Measurements from ENCODE around the gene ELK3. TPM values are rescaled to one million over a fixed set of nuclear protein-coding genes. Genes with fewer than 3 reads are reported as not detected.

ELK3 gene
- polyA plus RNA-seq, 3 donors = 12.1 to 14.9 (median 14.6) TPM

GRCh38 chr12:96194971-96195844 lies 1.0 kb downstream of the ELK3 start:
- Mint-ChIP-seq H3K27ac (peak overlapping the region; percentile 94 to 99 (median 98)), H3K36me3 (peaks cover 0 to 4% of the 10 kb centered on the region in 2 donors), H3K27me3 (ENCODE audit: low read depth in 3 of 3) (peaks cover 0 to 2% (median 0%) of the 10 kb centered on the region in 3 donors), H3K4me3 (peak overlapping the region; percentile 90 to 97), H3K9me3 (no peaks in the 10 kb centered on the region), H3K4me1 (peaks cover 41% of the 10 kb centered on the region)
- H3K4me3 ChIP-seq (replicated peaks in 1 of 3; ENCODE audit: low read depth in 2 of 3, low read length in 3 of 3) = peak overlapping the region; percentile 67 to 96 (median 82)
- H3K27ac ChIP-seq (ENCODE audit: low read depth in 1 of 2, low read length in 2 of 2) = peak overlapping the region; percentile 78 to 100
- H3K36me3 ChIP-seq (replicated peaks in 1 of 2; ENCODE audit: control insufficient read depth in 1 of 2, insufficient read depth in 2 of 2, low read length in 2 of 2) = peaks cover 0 to 3% of the 10 kb centered on the region in 2 donors
- peak overlapping the region; percentile 99 for H3K9ac ChIP-seq (ENCODE audit: insufficient read depth, low read length, poor library complexity, severe bottlenecking)
- H3K79me2 ChIP-seq (ENCODE audit: insufficient read depth, low read length) = peaks cover 53% of the 10 kb centered on the region
- 0% methylated on average over 31 of the region's 44 CpGs for WGBS (ENCODE audit: insufficient coverage)
- H3K4me1 ChIP-seq (ENCODE audit: control insufficient read depth in 1 of 2, insufficient read depth in 2 of 2, low read length in 2 of 2) = peaks cover 24 to 39% of the 10 kb centered on the region in 2 donors
- no peaks in the 10 kb centered on the region for H3K9me3 ChIP-seq (replicated peaks in 1 of 2; ENCODE audit: control insufficient read depth in 1 of 2, insufficient read depth in 1 of 2, low read length in 2 of 2)
- H3K27me3 ChIP-seq (ENCODE audit: control insufficient read depth in 2 of 2, insufficient read depth in 2 of 2, low read length in 2 of 2) = no peaks in the 10 kb centered on the region
- peak overlapping the region; percentile 83 for H2AFZ ChIP-seq (ENCODE audit: insufficient read depth, low read depth, low read length, poor library complexity, severe bottlenecking)
- H3K4me2 ChIP-seq (replicated peaks; ENCODE audit: extremely low read depth, low read length, poor library complexity, severe bottlenecking) = peak overlapping the region; percentile 94
- peak; percentile 87 to 97 (median 93) for DNase-seq
- peaks cover 34% of the 10 kb centered on the region for H4K20me1 ChIP-seq (ENCODE audit: insufficient read depth, low read length)
- intact Hi-C loops (cut with micrococcal nuclease) = loop anchor here in 1 of 2 donors (5.0 kb wide), 1 partner anchor 73 kb away; no protein-coding TSS in a partner anchor
- TF ChIP-seq CTCF (IDR thresholded peaks at IDR 0.05) = no peak

GRCh38 chr12:96195845-96196451 lies 1.8 kb downstream of the ELK3 start:
- H3K9me3 Mint-ChIP-seq = no peaks in the 10 kb centered on the region
- intact Hi-C loops (cut with micrococcal nuclease) = loop anchor here in 1 of 2 donors (5.0 kb wide), 1 partner anchor 74 kb away; no protein-coding TSS in a partner anchor
- H3K4me3 Mint-ChIP-seq = peak overlapping the region; percentile 90 to 97
- peak overlapping the region; percentile 99 for H3K9ac ChIP-seq (ENCODE audit: insufficient read depth, low read length, poor library complexity, severe bottlenecking)
- H3K4me1 ChIP-seq (ENCODE audit: control insufficient read depth in 1 of 2, insufficient read depth in 2 of 2, low read length in 2 of 2) = peaks cover 24 to 39% of the 10 kb centered on the region in 2 donors
- H3K9me3 ChIP-seq (replicated peaks in 1 of 2; ENCODE audit: control insufficient read depth in 1 of 2, insufficient read depth in 1 of 2, low read length in 2 of 2) = no peaks in the 10 kb centered on the region
- H3K27me3 ChIP-seq (ENCODE audit: control insufficient read depth in 2 of 2, insufficient read depth in 2 of 2, low read length in 2 of 2) = no peaks in the 10 kb centered on the region
- H3K4me3 ChIP-seq (replicated peaks in 1 of 3; ENCODE audit: low read depth in 2 of 3, low read length in 3 of 3) = peak overlapping the region; percentile 51 to 96 (median 67)
- H3K27ac Mint-ChIP-seq = peak overlapping the region; percentile 89 to 99 (median 98)
- H2AFZ ChIP-seq (ENCODE audit: insufficient read depth, low read depth, low read length, poor library complexity, severe bottlenecking) = no peak overlapping the region
- peaks cover 0 to 1% (median 0%) of the 10 kb centered on the region in 3 donors for H3K27me3 Mint-ChIP-seq (ENCODE audit: low read depth in 3 of 3)
- H3K4me2 ChIP-seq (replicated peaks; ENCODE audit: extremely low read depth, low read length, poor library complexity, severe bottlenecking) = peak overlapping the region; percentile 94
- H3K4me1 Mint-ChIP-seq = peaks cover 42% of the 10 kb centered on the region
- no peak for TF ChIP-seq CTCF (IDR thresholded peaks at IDR 0.05)
- peaks cover 0 to 6% of the 10 kb centered on the region in 2 donors for H3K36me3 Mint-ChIP-seq
- peaks cover 0 to 9% of the 10 kb centered on the region in 2 donors for H3K36me3 ChIP-seq (replicated peaks in 1 of 2; ENCODE audit: control insufficient read depth in 1 of 2, insufficient read depth in 2 of 2, low read length in 2 of 2)
- peak; percentile 20 to 56 (median 37) for DNase-seq
- H4K20me1 ChIP-seq (ENCODE audit: insufficient read depth, low read length) = peaks cover 41% of the 10 kb centered on the region
- 0% methylated on average over 2 of the region's 14 CpGs for WGBS (ENCODE audit: insufficient coverage)
- H3K79me2 ChIP-seq (ENCODE audit: insufficient read depth, low read length) = peaks cover 60% of the 10 kb centered on the region
- H3K27ac ChIP-seq (ENCODE audit: low read depth in 1 of 2, low read length in 2 of 2) = peak overlapping the region; percentile 54 to 100

Measured in CD14-positive monocyte (primary cell).